Right ventricle myocardium superior (tissue), 1 donor: Measurements from ENCODE around the gene ZBTB20. TPM values are rescaled to one million over a fixed set of nuclear protein-coding genes. Genes with fewer than 3 reads are reported as not detected.
A peak's percentile ranks its signal among the peaks of the same experiment; 100 is the strongest.
"Not testable (repeated sequence)": the region's sequence is repeated elsewhere in the genome, so short reads cannot be mapped to it uniquely, and the experiment has no call there.

ENCODE experiments used
- ATAC-seq: fragments of 200-7000 bp; cut with Tn5 transposase; one replicate; pipeline ENCODE4 v1.9.1; 2020; ENCODE audit warnings: mild to moderate bottlenecking; ENCODE audit not compliant: poor library complexity
- DNase-seq: peaks from one replicate; pipeline ENCODE4 v3.0.0-alpha.2; 2020
- intact Hi-C: fragments of 100-400 bp; cut with DNase I; formaldehyde crosslinking; loops from one replicate; pipeline ENCODE4 v1.11.2; 2022
- total RNA-seq: library from RNA; stranded (reverse); fragmentation: NEBNext Ultra II Directional; extraction: Animal tissue kit (Norgen Biotek cat#: 25700); gene quantifications from one replicate; pipeline ENCODE4 v1.2.1, GENCODE V29; 2021
- donor health status: DM: no; HTN: yes; CAD: no; lungs with severe emphysema.

Gene ZBTB20
- total RNA-seq, 1 donor from 2014 or later = 53.4 TPM

DNA sequence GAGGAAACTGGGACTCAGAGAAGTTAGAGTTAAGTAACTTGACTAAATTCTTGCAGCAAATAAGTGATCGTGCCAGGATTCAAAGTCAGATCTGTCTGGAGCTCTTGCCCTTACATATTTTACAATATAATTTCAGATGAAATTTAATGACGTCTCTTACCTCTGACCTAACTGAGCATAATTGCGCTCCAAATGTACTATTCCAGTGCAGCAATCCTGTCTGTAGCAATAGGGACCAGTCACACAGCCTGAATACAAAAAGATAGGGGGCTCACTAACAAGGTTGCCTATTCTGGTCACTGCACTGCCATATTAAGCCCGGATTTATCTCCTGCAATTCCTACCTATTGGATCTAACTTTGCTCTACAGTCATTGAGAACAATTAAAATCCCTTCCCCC lies 316.4 kb downstream of the ZBTB20 start:
- DNase-seq (no peak), ATAC-seq (no peak)
- intact Hi-C loops = loop anchor here (5.0 kb wide), 1 partner anchor 267 kb away; no protein-coding TSS in a partner anchor

DNA sequence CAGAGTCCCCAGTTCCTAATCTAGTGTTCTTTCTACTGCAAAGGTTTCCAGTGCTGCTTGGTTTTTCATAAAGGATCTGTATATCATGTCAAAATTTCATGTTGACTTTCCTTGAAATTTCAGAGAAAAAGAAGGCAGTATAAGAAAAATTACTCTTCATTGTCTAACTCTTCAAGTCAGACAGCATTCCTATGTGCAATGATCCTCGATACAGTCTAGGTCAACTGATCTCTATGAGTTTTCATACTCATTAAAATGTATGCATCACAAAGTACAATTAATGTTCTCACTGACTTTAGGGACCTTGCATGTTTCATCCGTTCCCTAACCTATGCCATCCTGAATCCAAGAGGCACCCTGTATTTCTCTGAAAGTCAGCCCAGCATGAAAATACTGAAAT lies 317.3 kb downstream of the ZBTB20 start:
- intact Hi-C loops = loop anchor here (5.0 to 10.0 kb wide), 2 partner anchors 268 to 335 kb away; no protein-coding TSS in a partner anchor
- ATAC-seq (no peak), DNase-seq (no peak)

DNA sequence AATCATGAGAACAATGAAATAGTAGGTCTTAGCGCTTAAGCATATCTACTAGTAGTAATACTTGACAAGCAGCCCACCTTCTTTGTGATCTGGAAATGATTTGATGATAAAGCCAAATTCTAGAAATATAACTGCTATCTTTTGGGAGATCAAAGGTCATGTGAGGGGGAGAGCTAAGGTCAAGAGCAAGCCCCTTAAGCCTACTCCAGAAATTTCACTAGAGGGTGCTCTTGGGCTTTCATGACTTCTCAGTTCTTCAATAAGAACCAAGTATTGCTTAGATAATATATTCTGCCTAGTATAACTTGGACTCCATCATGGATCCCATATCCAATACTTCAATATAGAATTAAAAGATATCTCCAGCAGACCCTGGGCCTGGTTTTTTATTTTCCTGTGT lies 319.6 kb downstream of the ZBTB20 start:
- DNase-seq (no peak), ATAC-seq (peak; percentile 84)
- intact Hi-C loops = loop anchor here (10.0 kb wide), 1 partner anchor 337 kb away; no protein-coding TSS in a partner anchor

DNA sequence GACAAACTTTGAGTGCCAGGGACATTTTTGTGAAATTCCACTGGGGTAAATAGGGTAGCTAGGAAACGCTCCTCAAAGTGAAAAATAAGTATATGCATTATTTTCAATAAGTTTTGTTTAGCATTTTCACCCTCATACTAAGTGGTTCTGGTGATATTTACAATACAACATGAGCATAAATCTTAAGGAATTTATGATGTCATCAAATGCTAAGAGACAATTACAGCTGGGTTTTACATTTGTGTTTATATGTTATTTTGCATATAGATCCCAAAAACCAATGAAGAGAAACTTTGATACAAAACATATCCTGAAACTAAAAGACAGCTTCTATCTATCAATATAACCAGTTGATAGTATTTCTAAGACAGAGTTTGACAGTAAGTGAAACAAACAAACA lies 323.1 kb downstream of the ZBTB20 start:
- no peak for DNase-seq
- no peak for ATAC-seq
- intact Hi-C loops = loop anchor here (10.0 kb wide), 1 partner anchor 341 kb away; no protein-coding TSS in a partner anchor

DNA sequence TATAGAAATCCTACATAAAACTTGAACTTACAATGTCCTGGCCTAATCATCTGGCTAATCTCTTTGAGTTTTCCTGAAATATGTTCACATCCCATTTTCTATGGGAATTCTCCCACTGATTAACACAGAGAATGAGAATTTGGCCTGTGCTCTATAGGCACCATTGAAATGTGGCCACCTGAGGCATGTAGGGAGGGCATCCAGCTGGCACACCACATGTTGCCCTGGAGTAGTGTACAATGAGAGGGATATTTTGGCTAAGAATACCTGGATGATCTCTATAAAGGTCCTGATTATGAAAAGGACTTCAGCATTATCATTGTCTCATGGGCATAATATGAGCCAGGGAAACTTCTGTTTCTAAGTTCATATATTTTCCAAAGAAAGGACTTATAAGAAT lies 324.0 kb downstream of the ZBTB20 start:
- intact Hi-C loops = loop anchor here (10.0 kb wide), 1 partner anchor 342 kb away; no protein-coding TSS in a partner anchor
- ATAC-seq (no peak), DNase-seq (no peak)

DNA sequence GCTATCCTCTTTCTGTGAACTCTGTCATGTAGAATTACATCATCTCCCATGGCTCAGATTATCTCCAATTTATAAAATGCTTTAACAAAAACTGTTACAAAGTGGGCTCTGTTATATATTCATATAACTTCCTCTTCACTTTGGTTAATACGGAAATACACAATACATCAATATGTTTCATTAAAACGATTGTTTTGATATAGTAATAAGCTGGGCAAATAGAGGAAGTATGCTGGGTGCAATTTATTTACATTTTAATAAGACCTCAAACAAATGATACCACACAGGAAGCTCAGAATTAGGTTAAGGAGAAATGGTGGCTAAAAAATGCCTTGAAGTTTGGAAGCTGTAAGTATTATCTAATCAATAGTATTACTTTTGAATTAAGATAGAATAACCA lies 331.0 kb downstream of the ZBTB20 start:
- ATAC-seq (no peak), DNase-seq (no peak)
- intact Hi-C loops = no loop called here

DNA sequence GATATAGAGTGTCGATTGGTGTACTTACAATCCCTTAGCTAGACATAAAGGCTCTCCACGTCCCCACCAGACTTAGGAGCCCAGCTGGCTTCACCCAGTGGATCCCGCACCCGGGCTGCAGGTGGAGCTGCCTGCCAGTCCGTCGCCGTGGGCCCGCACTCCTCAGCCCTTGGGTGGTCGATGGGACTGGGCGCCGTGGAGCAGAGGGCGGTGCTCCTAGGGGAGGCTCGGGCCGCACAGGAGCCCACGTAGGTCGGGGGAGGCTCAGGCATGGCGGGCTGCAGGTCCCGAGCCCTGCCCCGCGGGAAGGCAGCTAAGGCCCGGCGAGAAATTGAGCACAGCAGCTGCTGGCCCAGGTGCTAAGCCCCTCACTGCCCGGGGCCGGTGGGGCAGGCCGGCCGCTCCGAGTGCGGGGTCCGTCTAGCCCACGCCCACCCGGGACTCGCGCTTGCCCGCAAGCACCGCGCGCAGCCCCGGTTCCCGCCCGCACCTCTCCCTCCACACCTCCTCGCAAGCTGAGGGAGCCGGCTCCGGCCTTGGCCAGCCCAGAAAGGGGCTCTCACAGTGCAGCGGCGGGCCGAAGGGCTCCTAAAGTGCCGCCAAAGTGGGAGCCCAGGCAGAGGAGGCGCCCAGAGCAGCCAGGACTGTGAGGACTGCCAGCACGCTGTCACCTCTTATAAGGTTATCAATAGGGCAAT lies 334.4 kb downstream of the ZBTB20 start:
- intact Hi-C loops, ATAC-seq, DNase-seq: not testable (repeated sequence)

DNA sequence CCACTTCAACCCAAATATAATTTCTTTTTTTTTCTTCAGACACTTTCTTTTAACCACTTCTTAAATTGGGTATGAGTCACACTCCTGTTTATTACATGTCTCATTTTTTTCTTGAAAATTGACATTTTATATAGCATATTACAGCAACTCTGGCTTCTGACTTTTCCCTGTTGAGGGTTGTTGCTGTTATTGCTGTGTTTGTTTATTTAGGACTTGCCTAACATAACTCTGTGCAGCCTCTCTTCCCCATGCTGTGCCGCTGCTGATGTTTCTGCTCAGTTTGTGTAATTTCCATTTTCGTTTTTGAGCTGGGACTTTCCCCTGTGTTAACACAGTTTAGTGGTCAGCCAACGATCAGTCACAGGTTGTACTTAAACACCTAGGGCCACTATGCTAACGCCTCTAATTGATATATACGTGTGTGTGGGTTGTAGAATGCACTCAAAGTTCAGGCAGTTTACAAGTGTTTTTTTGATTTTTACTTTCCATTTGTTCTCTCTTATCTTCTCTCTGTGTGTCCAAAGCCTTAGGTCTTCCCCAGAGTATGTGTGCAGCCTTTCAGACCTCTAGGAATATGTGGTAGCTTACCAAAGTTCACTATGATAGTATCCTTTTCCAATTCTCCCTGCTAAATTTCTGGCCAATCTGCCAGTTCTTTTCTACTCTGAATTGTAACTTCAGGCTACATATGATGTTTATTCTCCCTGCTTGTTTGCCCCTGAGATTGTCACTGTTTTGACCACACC lies 337.2 kb downstream of the ZBTB20 start:
- intact Hi-C loops = no loop called here
- DNase-seq (no peak), ATAC-seq (no peak)

DNA sequence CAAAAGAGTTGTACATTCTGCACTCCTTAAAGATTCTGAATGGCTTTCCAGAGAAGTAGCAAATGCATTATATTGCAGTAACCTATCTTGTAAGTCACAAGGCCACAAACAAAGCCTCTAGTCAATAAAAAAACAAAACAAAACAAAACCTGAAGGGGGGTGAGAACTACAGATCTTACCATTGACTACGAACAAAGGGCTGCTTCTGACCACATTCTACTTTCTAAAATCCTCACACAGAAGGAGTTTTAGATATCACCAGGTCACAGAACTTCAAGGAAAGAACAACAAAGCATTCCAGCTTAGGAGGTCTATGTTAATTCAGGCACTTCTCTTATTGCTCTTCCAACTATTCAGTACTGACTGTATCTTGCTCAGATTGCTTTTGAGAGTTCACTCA lies 343.0 kb downstream of the ZBTB20 start:
- no peak for ATAC-seq
- intact Hi-C loops = no loop called here
- no peak for DNase-seq

DNA sequence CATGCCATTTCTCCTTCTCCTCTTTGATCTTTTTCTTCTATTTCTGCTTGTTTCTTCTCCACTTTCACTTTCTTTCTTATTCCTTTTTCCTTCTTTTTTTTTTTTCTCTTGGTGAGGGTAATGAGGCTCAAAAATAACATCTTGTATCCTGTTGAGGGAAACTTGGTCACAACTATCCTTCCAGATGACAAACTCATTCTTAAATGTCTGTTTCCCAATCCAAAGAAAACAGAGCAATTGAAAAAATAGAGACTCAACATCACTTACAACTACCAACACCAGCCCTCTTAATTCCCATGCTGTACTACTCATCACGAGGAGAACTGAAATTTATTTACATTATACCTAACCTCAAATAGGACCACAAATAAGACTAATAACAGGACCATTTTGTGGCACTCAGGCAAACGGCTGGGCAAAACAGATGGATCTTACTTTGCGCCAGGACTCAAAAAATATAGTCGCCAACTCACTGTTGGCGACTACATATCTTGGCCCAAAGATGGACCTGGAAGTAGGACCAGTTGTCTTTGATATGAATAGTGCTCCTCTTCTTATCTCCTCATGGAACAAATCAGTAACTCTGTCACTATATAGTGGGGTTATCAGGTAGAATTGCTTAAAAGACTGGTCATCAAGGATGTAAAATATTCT lies 343.9 kb downstream of the ZBTB20 start:
- intact Hi-C loops = no loop called here
- ATAC-seq (peak; percentile 53), DNase-seq (no peak)

DNA sequence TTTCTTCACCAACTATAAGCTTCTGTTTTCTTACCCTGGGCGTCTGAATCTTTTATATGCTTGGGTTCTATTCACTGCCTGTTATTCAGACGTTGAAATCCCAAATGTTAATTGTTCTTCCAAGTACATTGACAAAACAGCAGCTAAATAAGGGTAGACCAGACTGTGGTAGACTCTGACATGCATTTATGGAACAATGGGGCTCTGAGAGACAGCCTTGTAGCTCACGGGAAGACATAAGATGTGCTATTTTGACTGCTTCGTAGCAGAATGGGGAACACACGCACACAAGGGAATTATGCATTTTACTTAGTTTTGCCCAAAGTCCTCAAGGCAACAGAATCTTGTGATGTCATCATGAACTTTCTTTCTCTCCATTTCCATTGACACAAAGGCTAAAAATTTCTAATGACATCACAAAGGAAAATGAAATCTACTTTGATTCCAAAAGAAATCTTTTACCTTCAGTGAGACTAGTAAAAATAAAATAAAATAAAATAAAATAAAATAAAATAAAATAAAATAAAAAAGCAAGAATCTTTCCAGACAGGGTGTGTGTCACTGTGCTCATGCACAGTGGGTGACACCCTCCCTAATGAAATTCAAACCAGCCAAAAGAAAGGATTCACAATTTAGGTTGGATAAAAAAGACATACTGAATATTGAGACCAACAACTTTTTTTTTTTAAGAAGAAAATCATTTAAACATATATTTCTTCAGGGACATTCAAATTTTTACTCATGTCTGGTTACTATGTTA lies 346.6 kb downstream of the ZBTB20 start:
- no peak for ATAC-seq
- intact Hi-C loops = no loop called here
- DNase-seq = no peak

DNA sequence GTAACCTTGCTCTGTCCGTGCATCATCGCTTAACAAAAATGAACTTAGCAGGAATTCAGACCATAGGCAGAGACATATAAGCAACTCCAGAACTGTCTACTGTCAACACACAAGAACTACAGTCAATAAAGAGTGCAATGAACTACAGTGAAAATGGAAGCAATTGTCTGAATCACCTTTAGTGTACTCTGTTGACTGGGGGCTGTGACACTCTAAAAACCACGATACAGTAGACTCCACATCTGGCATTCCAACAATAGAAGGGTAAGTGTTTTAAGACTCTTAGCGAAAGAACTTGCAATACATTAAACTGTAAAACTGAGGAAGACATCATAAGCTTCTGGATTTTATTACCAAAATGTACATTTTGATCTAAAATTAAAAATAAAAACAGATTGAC lies 347.3 kb downstream of the ZBTB20 start:
- intact Hi-C loops = no loop called here
- ATAC-seq (no peak), DNase-seq (no peak)

DNA sequence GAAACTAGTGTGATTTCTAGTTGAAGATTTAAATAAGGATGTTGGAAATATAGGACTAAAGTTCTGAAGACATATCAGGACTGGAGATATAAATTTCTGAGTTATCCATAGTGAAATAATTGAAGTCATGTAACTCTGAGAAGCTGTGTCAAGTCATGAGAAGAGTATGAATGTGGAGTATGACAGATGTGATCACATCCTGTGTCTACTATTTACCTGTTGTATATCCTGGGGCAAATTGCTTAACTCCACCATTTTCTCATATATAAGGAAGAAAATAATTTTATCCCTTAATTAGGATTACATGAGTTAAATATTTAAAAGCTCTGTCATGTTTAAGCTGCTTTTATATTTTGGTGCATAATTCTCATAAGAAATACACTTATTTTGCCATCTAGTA lies 350.3 kb downstream of the ZBTB20 start:
- ATAC-seq (no peak), DNase-seq (no peak)
- intact Hi-C loops = no loop called here

DNA sequence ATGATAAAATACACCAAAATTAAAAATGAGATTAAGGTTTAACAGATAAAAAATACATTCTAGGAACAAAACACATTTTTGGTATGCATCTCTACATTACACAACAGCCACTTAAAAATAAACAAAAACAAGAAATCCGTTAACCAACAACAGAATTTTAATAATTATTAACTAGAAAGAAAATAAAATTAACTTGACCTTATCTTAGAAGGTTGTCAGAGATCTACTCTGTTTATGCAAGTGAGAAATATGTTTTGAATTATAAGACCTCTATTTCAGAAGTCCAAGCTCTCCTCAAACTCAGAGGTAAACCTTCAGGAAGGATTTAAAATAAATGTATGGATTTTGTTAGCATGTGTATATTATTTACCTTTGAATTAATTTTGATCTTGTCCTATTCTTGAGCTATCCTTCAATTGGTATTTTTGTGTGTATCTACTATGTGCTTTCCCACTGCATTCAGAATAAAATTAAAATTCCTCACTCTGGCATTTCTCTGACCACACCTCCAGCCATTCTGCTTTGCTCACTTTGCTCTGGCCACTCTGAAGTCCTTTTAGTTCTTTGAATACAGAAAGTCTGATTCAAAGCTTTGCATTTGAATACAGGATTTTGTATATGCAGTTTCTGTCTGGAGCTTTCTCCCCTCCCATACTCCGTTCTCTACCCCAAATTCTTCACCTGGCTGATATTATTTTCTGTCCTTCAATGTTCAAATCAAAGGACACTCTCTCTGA lies 352.0 kb downstream of the ZBTB20 start:
- intact Hi-C loops = no loop called here
- ATAC-seq = no peak

DNA sequence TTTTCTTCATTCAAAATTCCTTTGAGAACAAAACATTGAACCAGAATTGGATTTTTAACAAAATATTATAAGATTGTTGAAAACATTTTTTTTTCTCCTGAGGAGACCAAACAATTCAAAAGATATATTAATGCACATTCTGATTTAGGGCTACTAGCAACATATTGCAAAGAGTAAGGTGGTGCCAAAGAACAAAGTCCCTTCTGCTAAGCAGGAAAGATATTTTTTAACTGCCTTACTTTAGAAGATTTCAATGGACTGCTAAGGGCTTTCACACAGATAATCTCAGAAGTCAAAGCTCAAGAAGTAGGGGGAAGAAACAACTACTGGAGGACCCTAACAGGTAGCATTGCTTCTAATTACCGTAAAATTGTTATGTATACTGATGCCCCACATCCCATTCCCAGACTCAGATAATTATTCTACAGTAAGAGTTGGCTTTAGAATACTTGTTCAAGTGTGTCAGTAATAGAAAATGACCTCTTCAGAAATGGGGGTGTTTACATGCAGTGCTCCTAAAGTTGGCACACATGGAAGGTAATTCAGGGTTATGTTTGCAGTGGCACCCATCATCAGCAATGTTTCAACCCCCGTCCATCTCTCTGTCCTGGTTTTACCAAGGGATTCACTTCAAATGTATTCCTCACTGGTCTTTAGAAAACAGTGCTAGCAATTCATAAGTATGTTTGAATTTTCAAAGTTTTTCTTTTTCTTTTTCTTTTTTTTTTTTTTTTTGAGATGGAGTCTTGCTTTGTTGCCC lies 354.7 kb downstream of the ZBTB20 start:
- intact Hi-C loops = no loop called here
- ATAC-seq = no peak
- no peak for DNase-seq

More for the DNA sequence above, 352.0 kb downstream of the ZBTB20 start:
- no peak for DNase-seq

DNA sequence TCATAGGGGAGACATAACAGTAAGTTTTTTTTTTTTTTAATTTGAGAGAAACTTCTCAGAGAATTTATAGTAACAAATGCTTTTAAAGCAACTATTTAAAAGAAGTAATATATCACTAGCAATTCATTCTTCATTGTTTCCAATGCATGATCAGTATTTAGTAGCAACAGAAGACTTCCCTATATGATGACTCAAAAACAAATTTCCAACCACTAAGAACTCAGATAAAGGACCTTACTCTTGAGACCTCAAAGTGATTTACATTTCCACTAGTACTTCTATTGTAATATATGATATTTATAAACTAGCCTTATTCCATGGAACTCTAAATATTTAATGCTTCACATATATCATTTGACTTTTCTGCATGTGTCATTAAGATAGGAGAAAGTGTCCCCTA lies 356.3 kb downstream of the ZBTB20 start:
- ATAC-seq = no peak
- intact Hi-C loops = no loop called here

DNA sequence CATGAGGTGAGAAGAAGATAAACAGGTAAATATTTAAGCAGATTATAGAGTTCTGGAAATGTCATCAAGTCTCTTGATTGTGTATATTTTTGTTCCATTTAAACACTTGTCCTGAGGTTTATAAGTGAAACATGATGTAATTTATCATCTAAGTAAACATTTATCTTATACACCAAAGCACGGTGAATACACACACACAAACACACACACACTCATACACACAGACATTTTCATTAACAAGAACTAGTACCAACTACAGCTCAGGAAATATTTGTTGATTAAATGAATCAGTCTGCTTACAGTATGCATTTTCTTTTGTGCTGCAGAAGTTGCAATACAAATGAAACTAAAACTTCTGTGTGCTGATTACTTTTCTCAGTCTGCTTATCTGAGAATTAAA lies 357.3 kb downstream of the ZBTB20 start:
- no peak for DNase-seq
- no peak for ATAC-seq
- intact Hi-C loops = no loop called here

More for the DNA sequence above, 356.3 kb downstream of the ZBTB20 start:
- DNase-seq = no peak

DNA sequence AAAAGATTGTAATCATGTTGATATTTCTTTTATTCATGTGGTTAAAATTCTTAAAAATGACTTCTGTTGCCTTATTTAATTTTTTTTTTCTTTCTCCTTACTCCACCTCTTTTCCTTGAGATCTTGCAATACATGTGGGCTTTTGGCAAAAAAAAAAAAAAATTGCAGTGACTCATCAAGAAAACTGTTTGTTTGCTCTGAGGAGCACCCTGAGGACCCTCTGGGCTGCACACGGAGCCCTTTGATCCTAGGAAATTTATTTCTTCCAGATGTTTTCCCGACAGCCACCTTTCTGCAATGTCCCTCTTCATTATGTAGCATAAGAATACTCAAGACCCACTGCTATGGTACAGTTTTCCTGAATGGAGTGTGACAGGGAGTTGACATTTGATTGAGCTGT lies 371.7 kb downstream of the ZBTB20 start:
- intact Hi-C loops = no loop called here
- ATAC-seq = peak; percentile 31
- no peak for DNase-seq
